Parathyroid adenoma (tissue), 2 donors: ENCODE measurements around the gene NT5C.
A peak's percentile ranks its signal among the peaks of the same experiment; 100 is the strongest.

Experiments
- H2AFZ ChIP-seq: fragments of 300-600 bp; sonication (generic); one replicate; pipeline ENCODE4 v1.7.0; 2017; ENCODE audit warnings: antibody characterized with exemption, mild to moderate bottlenecking
- H3K27ac ChIP-seq: fragments of 300-600 bp; sonication (generic); one replicate; pipeline ENCODE4 v1.7.0; 2017
- H3K27me3 ChIP-seq: fragments of 300-600 bp; sonication (generic); one replicate; pipeline ENCODE4 v1.7.0; 2017; ENCODE audit warnings: low read length; ENCODE audit not compliant: control insufficient read depth, insufficient read depth
- H3K36me3 ChIP-seq: fragments of 300-600 bp; sonication (generic); one replicate; pipeline ENCODE4 v1.7.0; 2017; ENCODE audit warnings: low read length; ENCODE audit not compliant: control insufficient read depth, insufficient read depth
- H3K4me1 ChIP-seq: fragments of 300-600 bp; sonication (generic); one replicate; pipeline ENCODE4 v1.7.0; 2017; ENCODE audit warnings: control low read depth
- H3K4me2 ChIP-seq: fragments of 300-600 bp; sonication (generic); one replicate; pipeline ENCODE4 v1.7.0; 2017; ENCODE audit warnings: low read length
- H3K4me3 ChIP-seq: fragments of 300-600 bp; sonication (generic); one replicate; pipeline ENCODE4 v1.7.0; 2017; ENCODE audit warnings: low read depth, low read length
- H3K79me2 ChIP-seq: fragments of 300-600 bp; sonication (generic); one replicate; pipeline ENCODE4 v1.7.0; 2017; ENCODE audit warnings: control low read depth
- H3K9ac ChIP-seq: fragments of 300-600 bp; sonication (generic); one replicate; pipeline ENCODE4 v1.7.0; 2017; ENCODE audit warnings: mild to moderate bottlenecking
- H3K9me3 ChIP-seq: fragments of 300-600 bp; sonication (generic); one replicate; pipeline ENCODE4 v1.7.0; 2017; ENCODE audit warnings: low read length; ENCODE audit not compliant: control insufficient read depth
- CTCF ChIP-seq: fragments of 300-600 bp; sonication (generic); IDR thresholded peaks from one replicate; pipeline ENCODE4 v1.7.0; 2017; ENCODE audit warnings: antibody characterized with exemption, mild to moderate bottlenecking
- donor health status: primary hyperparathyroidism.

The NT5C gene

GRCh38 chr17:75131278-75132017 is at the start of gene NT5C:
Gene NT5C, minus strand, starts transcription at chr17:75131742. Its CDS starts 35 bp downstream, at chr17:75131707.
- H3K4me3 ChIP-seq = peak within 1 kb of the TSS; percentile 68
- H3K9me3 ChIP-seq = no peaks in the 10 kb centered on the region
- H3K27ac ChIP-seq = peak within 1 kb of the TSS; percentile 77
- no peaks in the 10 kb centered on the region for H3K27me3 ChIP-seq
- TF ChIP-seq CTCF = peak; percentile 64
- no peaks in the 10 kb centered on the region for H3K79me2 ChIP-seq
- no peaks in the 10 kb centered on the region for H3K4me1 ChIP-seq
- peak within 1 kb of the TSS; percentile 69 for H3K9ac ChIP-seq
- H3K4me2 ChIP-seq = peak within 1 kb of the TSS; percentile 82
- H2AFZ ChIP-seq = peak within 1 kb of the TSS; percentile 96
- no peaks in the 10 kb centered on the region for H3K36me3 ChIP-seq

- H3K4me3 ChIP-seq = peak overlapping the region; percentile 90
- no peak overlapping the region for H2AFZ ChIP-seq
- no peak overlapping the region for H3K27ac ChIP-seq
- no peak for TF ChIP-seq CTCF
- H3K27me3 ChIP-seq = no peaks in the 10 kb centered on the region
- H3K79me2 ChIP-seq = peaks cover 8% of the 10 kb centered on the region
- no peaks in the 10 kb centered on the region for H3K4me1 ChIP-seq
- H3K4me2 ChIP-seq = peak overlapping the region; percentile 84
- no peak overlapping the region for H3K9ac ChIP-seq
- no peaks in the 10 kb centered on the region for H3K9me3 ChIP-seq
- no peaks in the 10 kb centered on the region for H3K36me3 ChIP-seq
Measured at GRCh38 chr17:75181110-75181509, 49.6 kb upstream of the NT5C start.

- Histone ChIP-seq H3K4me3 (no peak overlapping the region), H3K36me3 (no peaks in the 10 kb centered on the region), H2AFZ (no peak overlapping the region), H3K79me2 (peaks cover 17% of the 10 kb centered on the region), H3K27me3 (no peaks in the 10 kb centered on the region), H3K4me2 (no peak overlapping the region), H3K27ac (no peak overlapping the region), H3K9ac (no peak overlapping the region), H3K4me1 (no peaks in the 10 kb centered on the region), H3K9me3 (no peaks in the 10 kb centered on the region)
- no peak for TF ChIP-seq CTCF
Measured at GRCh38 chr17:75178453-75178852, 46.9 kb upstream of the NT5C start.

GRCh38 chr17:75176625-75177024 is 45.1 kb upstream of the NT5C start:
- no peaks in the 10 kb centered on the region for H3K9me3 ChIP-seq
- H3K36me3 ChIP-seq = no peaks in the 10 kb centered on the region

More at GRCh38 chr17:75176625-75177024, 45.1 kb upstream of the NT5C start:
- Histone ChIP-seq H3K9ac (no peak overlapping the region), H3K4me1 (no peaks in the 10 kb centered on the region), H2AFZ (no peak overlapping the region), H3K79me2 (peaks cover 22% of the 10 kb centered on the region), H3K27me3 (no peaks in the 10 kb centered on the region), H3K4me3 (no peak overlapping the region), H3K4me2 (no peak overlapping the region), H3K27ac (no peak overlapping the region)
- TF ChIP-seq CTCF = no peak
